Muscle of arm (tissue), 14 donors: ENCODE data around the gene PPP2R2D. TPM values are rescaled to one million over a fixed set of nuclear protein-coding genes. Genes with fewer than 3 reads are reported as not detected.

Experiments used
- DNase-seq: peaks from one replicate; pipeline ENCODE4 v3.0.0-alpha.2; 2013
- long read RNA-seq, 11 donors: transcript quantifications; one replicate each; lab custom pipeline, GENCODE V29; 2026
- polyA plus RNA-seq, 12 donors: library from polyadenylated mRNA; unstranded; fragments of 120-200 nt; gene quantifications; one replicate each; pipeline ENCODE4 v1.2.1, GENCODE V29; 2013; ENCODE audit not compliant: insufficient read length in 12 of 12

The PPP2R2D gene
- polyA plus RNA-seq, result 10 to 100 TPM in 11 of 12 donors, not detected in 1; 25.9 to 44.1 (median 32.8) TPM
- long read RNA-seq, donor 1, full-length matches to known transcripts, result 4 of 9 reads
- long read RNA-seq, donor 1, partial matches to known transcripts, result 5 of 9 reads
- long read RNA-seq, donor 1, other reads (novel, unspliced or antisense), result 0 of 9 reads
- long read RNA-seq, donor 2, full-length matches to known transcripts, result 5 of 142 reads
- long read RNA-seq, donor 2, partial matches to known transcripts, result 137 of 142 reads
- long read RNA-seq, donor 2, other reads (novel, unspliced or antisense), result 0 of 142 reads
- long read RNA-seq, donor 3, full-length matches to known transcripts, result 1 of 1 reads
- long read RNA-seq, donor 3, partial matches to known transcripts, result 0 of 1 reads
- long read RNA-seq, donor 3, other reads (novel, unspliced or antisense), result 0 of 1 reads
- long read RNA-seq, donor 4, full-length matches to known transcripts, result 1 of 1 reads
- long read RNA-seq, donor 4, partial matches to known transcripts, result 0 of 1 reads
- long read RNA-seq, donor 4, other reads (novel, unspliced or antisense), result 0 of 1 reads
- long read RNA-seq, donor 5, result 0 reads
- long read RNA-seq, donor 6, full-length matches to known transcripts, result 1 of 1 reads
- long read RNA-seq, donor 6, partial matches to known transcripts, result 0 of 1 reads
- long read RNA-seq, donor 6, other reads (novel, unspliced or antisense), result 0 of 1 reads
- long read RNA-seq, donor 7, full-length matches to known transcripts, result 2 of 2 reads
- long read RNA-seq, donor 7, partial matches to known transcripts, result 0 of 2 reads
- long read RNA-seq, donor 7, other reads (novel, unspliced or antisense), result 0 of 2 reads
- long read RNA-seq, donor 8, full-length matches to known transcripts, result 1 of 1 reads
- long read RNA-seq, donor 8, partial matches to known transcripts, result 0 of 1 reads
- long read RNA-seq, donor 8, other reads (novel, unspliced or antisense), result 0 of 1 reads
- long read RNA-seq, donor 9, full-length matches to known transcripts, result 2 of 103 reads
- long read RNA-seq, donor 9, partial matches to known transcripts, result 51 of 103 reads
- long read RNA-seq, donor 9, other reads (novel, unspliced or antisense), result 50 of 103 reads
- long read RNA-seq, donor 10, full-length matches to known transcripts, result 7 of 7 reads
- long read RNA-seq, donor 10, partial matches to known transcripts, result 0 of 7 reads
- long read RNA-seq, donor 10, other reads (novel, unspliced or antisense), result 0 of 7 reads
- long read RNA-seq, donor 11, full-length matches to known transcripts, result 3 of 3 reads
- long read RNA-seq, donor 11, partial matches to known transcripts, result 0 of 3 reads
- long read RNA-seq, donor 11, other reads (novel, unspliced or antisense), result 0 of 3 reads

GRCh38 chr10:131900350-131901152, at the start of gene PPP2R2D:
Gene PPP2R2D, plus strand, starts transcription at chr10:131901008. Its CDS starts 141 bp downstream, at chr10:131901149.
- DNase-seq, result peak; percentile 94

GRCh38 chr10:131851346-131851745, 49.5 kb upstream of the PPP2R2D start:
- DNase-seq, result no peak

GRCh38 chr10:131852176-131852822, 48.5 kb upstream of the PPP2R2D start:
- no peak for DNase-seq

- DNase-seq, result no peak
Observed at GRCh38 chr10:131852823-131853609, 47.8 kb upstream of the PPP2R2D start.

DNA sequence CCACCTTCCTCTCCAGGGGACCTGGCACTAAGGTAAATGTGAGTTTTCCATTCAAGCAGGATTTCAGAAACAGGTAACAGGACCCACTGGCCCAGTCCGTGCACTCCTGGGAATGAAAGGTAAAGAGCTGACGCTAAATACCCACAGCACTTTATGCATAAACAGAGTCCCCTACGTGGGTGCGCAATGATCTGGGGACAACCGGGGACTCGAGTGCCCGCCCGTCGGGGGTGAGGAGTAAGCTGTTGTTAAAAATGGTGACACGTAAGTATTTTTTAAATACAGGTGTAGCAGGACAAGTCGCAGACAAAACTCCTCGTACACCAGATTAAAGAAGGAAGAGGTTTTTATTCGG, 47.2 kb upstream of the PPP2R2D start:
- no peak for DNase-seq

DNA sequence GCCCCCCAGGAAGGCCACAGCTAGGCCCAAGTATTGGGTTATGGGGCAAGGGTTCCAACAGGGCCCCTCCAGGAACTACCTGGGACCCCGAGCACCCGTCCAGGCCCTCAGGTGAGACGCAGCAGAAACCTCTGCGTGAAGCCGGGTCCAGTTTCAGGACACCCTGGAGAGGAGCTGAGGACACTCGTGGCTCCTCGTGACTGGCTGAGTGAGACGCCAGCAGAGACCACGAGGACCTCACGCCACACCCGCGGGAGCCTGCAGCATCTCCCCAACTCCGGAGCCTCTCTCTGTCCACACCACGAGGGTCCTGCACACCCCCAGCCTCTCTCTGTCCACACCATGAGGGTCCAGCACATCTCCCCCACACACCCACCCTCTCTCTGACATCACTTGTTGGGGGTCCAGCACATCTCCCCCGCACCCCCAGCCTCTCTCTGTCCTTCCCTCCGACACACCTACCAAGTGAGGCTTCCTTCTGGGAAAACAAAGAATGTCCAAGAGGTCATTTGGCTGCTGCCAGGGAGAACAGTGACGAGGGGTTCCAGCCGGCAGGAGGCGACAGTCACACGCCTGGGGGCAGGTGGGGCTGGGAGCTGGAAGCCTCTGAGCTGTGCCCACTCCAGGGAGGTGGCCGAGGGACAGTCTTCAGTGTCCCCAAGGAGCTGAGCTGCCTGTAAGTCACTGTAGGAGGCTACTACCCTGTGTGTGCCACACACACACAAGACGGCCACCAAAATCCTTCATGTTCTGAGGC, 46.1 kb upstream of the PPP2R2D start:
- DNase-seq, result no peak

DNA sequence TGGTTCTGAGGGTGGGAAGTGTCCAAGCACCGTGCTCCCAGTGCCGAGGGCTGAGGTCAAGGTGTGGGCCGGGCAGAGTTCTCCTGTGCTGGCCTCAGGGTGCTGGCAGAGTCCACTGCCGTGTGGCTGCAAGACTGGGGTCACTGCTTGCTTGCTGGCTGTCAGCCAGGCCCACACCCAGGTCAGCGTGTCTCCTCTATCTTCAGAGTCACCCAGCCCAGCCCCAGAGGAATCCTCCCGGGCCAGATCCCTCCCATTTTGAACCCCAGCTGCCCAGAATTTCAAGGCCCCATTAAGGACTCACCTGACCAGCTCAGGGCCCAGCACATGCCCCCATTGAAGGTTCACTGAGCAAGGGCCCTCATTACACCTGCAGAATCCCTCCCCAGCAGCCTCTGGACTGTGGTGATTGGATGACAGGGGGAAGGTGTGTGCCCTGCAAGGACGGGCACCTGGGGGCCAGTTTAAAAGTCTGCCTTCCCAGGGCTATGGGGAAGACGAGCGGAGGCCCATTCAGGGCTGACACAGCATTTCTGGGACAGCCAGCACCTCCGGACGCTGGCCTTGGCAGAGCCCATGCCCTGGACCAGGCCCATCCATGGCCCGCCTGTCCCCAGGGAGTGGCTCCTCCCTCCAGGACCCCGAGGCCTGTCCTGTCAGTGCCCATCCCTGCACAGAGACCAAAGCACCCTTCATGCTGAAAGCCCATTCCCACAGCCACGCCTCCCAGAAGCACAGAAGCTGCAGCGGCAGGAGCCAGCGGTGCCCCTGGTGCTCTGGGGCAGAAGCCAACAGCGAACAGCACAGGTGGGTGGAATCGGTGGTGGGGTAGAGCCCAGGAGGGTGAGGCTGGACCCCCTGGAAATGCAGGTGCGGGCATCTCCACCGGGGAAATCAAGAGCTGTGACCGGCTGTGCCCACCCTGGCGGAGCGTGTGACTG, 45.1 kb upstream of the PPP2R2D start:
- no peak for DNase-seq

- no peak for DNase-seq
Observed at GRCh38 chr10:131856441-131857094, 44.2 kb upstream of the PPP2R2D start.

GRCh38 chr10:131857156-131858117, 43.4 kb upstream of the PPP2R2D start:
- DNase-seq, result no peak

GRCh38 chr10:131858118-131858515, 42.7 kb upstream of the PPP2R2D start:
- no peak for DNase-seq

DNA sequence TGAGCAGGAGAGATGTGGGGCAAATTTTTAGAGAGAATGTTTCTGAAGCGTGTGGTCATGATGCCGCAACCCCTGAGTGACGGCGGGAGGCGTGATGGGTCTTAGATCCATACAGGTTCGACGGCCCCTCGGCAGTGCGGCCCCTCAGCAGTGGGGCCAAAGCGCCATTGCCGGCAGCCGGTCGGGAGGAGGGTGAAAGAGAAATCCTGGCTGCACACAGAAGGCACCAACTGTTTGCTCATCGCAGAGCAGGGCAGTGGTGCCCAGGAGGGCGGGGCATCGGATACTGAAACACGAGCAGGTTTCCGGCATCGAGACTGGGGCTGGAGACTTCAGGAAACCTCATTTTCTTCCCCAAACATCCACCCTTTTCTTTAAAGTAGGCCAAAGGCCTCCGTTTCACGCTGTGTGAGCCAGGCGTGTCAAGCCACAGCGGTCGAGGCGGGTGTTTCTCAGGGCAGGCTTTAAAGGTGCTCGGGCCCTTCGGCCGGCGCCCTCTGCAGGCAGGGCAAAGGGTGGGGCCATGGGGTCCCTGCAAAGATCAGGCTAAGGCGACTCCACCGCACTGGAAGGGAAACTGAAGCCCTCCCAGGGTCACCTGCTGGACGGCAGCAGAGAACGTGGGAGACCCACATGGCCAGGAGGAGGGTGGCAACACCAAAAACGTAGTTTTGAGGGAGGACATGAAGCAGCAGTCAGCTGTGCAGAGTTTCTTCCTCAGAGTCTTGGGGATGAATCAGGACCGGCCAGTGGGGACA, 42.0 kb upstream of the PPP2R2D start:
- DNase-seq, result no peak

DNA sequence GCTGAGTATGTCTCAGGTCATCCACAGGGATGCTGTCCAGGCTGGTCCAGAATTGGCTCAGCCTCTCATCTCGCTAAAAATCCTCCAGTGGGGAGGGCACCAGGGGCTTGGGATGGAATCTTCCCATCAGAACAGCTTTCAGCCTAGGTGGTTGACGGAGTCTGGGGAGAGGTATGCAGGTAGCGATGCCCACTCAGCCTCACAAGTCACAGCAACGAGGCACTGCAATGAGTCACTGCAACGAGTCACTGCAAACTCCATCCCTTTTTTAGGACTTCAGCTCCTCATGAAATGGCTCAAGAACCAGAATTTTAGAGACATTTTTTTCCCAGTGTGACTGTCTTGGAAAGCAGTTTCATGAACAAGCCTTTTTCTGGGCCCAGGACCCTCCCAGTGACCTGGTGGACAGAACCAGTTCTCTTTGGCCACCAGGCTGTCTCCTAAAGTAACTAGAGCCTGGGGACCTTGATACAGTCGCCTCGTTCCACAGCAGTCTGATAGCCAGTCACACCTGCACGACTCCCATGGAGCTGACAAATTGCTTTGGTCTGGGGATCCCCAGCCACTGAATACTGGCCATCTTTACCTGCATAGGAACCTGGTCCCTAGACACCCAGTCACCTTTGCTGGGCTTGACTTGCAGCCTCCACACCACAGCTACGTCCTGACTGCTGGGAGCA, 41.3 kb upstream of the PPP2R2D start:
- DNase-seq, result no peak

GRCh38 chr10:131860311-131860710, 40.5 kb upstream of the PPP2R2D start:
- no peak for DNase-seq

GRCh38 chr10:131860806-131861440, 39.9 kb upstream of the PPP2R2D start:
- DNase-seq, result no peak
